GM21360 (cell line): ENCODE measurements around the gene NR4A1.

ENCODE experiments used
- ATAC-seq: cut with Tn5 transposase; IDR thresholded peaks from one replicate; pipeline ENCODE4 v1.9.1; 2021; ENCODE audit warnings: mild to moderate bottlenecking, moderate library complexity; ENCODE audit not compliant: unreplicated experiment

Gene NR4A1

DNA sequence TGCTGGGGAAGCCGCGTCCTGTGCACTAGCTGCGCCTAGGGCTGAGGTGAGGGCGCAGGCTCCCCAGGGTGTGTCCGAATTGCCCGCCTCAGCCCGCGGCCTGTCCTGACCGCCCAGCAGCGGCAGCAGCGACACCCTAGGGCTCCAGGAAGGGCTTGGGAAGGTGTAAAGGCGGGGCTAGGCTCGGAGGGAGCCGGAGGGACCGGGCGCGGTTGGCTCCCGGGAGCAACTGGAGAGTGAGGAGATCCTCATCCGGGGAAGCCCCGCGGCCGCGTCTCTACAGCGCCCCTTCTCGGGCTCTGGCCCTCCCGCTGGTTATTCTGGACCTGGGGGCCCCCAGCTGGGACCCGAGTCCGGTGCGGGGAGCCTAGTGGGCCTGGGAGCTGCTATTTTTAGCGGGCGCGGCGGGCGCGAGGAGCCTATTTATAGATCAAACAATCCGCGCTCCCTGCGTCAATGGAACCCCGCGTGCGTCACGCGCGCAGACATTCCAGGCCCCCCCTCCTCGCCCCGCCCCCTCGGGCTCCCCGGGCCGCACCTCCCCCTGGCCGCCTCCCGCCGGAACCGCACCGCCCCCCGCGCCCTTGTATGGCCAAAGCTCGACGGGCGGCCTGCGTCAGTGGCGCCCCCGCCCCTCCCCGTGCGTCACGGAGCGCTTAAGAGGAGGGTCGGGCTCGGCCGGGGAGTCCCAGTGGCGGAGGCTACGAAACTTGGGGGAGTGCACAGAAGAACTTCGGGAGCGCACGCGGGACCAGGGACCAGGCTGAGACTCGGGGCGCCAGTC lies at the start of gene NR4A1:
NR4A1 (plus strand) TSS at position 685 of the 784 bp plus-strand sequence. CDS start 2,887 bp downstream, outside the sequence.
- peak; percentile 74 for ATAC-seq

DNA sequence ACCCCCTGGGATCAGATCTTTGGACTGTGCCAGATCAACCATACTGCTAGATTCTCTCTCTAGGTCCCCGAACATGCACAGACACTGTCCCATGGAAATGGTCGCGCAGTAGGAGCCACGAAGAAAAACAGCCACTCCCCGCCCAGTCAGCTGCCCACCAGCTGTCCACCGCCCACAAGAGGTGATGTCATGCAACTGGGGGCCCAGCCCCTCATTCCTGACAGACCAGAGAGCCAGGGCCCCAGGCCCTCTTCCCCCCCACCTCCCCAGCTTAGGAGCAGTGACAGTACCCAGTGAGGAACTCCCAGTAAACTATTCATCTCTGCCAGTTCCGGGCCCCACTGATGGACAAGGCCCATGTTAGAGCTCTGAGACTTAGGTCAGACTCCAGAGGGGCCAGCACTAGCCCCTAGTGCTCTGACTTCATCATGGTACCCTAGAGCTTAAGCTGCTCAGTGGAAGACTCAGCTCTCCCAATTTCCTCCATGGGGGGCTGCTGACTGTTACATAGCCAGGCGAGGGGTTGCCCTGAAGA lies 48.2 kb upstream of the NR4A1 start:
- ATAC-seq = no peak

DNA sequence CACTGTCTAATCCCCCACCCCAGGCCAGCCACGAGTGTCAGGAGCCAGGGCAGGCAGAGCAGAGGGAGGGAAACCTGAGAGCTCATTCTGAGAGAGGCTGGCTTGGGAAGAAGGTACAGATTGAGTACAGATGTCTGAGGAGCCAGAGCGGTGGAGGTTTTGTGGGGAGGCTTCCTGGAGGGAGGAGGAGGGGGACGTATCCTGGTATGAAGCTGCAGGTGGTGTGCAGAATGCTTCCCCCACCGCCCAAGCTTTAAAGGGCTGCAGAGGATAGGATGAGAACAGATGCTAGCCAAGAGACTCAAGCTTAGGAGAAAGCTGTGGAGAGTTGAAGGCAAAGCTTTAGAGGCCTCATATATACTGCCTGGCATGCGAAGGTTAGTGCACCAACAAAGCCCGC lies 47.7 kb upstream of the NR4A1 start:
- ATAC-seq = no peak

DNA sequence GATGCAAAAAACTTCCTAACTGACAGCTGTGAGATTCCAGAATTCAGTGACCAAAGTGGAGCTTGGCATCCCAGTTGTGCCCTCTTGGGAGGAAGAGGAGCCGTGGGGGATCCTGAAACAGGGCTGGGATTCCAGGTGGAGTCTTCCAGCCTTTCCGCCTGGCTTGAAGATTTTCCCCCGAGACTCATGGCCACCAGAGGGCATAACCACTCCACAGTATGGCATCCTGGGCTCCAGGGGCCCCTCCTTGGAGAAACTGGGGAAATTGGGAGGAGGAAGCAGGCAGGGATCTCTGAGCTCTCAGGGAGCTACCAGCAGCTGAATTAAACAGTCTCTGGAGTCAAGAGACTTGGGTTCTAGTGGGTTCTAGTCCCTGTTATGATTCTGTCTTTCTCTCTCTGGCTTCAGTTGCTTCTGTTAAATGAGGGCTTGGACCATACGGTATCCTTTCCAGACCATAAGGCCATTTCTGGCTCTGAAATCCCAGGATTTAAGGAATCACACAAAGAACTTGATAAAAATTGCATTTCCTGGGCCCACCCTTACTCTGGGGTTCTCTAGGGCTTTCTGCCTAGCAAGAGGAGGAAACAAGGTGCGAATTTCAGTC lies 47.1 kb upstream of the NR4A1 start:
- ATAC-seq = no peak

DNA sequence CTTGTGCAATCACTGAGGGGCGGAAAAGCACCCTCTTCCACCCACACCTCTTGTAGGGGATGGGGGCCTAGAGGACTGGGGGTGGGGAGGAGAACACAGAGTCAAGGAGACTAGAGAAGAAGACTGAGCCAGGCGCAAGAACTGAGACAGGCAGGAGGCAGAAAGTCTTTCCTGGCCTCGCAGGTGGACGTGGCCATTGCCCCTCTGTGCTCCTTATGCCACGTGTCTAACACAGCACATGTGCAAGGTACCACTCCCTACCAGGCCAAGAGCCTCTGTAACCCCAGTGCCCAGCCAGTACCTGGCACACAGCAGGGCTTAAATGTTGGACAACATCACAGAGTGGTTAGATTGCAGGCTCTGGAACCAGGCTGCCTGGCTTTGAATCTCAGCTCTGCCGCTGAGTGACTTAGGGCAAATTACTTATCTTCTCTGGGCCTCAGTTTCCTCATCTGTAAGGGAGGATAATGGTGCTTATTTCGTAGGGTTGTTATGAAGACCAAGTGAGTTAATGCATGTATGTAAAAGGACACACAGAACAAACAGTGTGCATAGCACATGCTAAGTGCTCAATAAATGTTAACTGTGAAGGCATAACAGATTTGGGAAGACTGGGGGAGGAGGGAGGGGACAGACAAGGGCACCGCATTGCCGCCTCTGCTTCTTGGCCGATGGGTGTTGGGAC lies 45.9 kb upstream of the NR4A1 start:
- no peak for ATAC-seq

DNA sequence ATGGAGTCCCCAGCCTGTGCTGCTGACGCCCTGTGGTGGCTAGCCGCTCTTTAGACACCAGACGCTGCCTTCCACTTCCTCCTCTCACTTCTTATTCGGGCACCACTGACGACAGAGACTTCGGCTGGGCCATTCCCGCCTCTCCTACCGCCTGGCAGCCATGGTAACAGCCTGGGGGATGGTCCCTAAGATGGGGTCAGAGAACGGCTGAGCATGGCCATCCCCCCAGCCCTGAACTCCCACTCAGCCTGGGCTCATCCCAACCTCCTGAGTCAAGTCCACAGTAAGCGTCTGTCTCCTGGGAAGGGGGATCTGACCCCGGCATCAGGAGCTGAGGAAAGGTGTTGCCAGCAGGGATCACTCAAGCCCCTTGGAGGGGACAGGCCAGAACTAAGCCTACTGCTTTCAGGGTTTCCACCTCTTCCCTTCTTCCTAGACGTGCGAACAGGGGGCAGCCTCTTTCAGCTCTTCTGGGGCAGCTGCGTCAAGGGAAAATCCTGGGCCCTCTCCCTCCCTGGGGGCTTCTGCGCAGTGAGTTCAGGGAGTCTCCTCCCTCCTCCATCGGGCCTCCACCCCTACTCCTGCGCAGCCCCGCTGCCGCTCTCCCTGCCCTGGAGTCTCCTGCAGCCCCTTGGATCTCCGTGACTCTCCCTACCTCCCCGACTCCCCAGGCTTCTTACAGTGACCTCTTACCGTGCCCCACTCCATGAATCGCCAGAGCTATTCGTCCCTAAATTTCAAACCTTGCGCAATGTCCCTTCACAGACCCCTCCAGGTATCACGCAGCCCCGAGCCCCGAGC lies 45.1 kb upstream of the NR4A1 start:
- ATAC-seq = peak; percentile 59

DNA sequence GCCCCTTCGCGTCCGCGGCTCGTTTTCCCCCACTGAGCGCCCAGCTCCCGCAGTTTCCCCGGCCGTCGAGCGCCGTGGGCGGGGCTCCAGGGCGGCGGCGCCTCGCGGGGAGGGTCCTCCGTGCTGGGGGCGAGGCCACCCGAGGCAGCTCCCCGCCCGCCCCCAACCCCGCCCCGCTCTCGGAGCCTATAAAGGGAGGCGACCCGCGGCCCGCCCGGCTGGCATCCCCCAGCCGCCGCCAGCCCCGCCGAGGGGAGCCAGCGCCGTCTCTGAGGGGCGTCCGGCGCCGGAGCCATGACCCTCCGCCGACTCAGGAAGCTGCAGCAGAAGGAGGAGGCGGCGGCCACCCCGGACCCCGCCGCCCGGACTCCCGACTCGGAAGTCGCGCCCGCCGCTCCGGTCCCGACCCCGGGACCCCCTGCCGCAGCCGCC lies 44.5 kb upstream of the NR4A1 start, which contains the start of gene TAMALIN:
TAMALIN (plus strand) TSS at position 221 of the 432 bp plus-strand sequence; CDS start at position 295, 74 bp downstream.
- ATAC-seq = no peak

DNA sequence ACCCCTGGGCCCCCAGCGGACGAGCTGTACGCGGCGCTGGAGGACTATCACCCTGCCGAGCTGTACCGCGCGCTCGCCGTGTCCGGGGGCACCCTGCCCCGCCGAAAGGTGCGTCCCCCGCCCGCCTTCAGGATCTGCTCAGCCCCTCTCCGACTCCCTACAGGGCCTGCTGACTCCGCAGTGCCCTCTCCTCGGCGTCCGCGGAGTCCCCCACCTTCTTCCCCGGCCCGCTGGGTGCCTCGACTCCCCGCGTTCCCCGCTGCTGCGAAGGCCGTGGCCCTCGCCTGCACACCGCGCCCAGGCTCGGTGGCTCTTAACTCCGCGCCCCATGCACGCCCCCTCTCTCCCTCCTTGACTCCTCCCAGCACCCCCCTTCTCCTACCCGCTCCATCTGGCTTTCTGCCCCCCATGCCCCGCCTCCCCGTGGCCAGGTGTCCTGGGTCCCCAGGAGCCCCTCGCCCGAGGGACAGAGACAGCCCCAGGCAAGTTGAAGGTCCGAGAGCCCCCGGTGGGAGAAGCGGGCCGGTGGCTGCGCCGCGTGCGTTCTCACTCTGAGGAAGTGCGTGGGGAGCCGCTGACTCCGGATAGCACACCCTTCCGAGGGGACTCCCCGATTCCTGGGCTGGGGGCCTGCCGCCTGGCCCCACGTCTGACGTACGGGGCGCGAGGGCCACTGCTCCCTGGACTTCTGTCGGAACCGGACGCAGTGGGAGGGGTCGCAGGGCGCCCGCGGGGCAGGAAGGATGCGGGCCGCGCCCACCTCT lies 43.9 kb upstream of the NR4A1 start:
- no peak for ATAC-seq

DNA sequence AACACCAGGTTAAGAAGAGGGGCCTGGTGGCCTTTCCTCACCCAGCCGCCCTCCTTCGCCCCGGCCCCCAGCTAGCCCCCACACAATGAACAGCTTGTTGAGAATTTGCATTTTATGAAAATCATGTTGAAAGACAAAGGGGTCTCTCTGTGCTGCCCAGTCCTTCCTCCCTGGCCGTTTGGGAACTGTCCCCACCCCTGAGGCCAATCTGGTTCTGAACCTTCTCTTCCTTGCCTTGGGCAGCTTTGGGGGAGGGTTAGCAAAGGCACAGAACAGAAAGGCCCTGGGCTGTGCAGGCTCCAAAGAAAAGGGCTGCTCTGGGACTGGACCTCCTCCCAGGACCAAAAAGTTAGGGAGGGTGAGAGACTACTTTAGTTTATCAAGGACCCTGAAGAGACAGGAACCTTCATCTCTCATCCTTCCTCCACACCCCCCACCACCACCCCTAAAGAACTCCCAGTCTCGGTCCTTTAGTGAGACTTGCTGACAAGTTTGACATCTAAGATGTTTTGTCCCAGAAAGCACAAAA lies 43.2 kb upstream of the NR4A1 start:
- no peak for ATAC-seq

DNA sequence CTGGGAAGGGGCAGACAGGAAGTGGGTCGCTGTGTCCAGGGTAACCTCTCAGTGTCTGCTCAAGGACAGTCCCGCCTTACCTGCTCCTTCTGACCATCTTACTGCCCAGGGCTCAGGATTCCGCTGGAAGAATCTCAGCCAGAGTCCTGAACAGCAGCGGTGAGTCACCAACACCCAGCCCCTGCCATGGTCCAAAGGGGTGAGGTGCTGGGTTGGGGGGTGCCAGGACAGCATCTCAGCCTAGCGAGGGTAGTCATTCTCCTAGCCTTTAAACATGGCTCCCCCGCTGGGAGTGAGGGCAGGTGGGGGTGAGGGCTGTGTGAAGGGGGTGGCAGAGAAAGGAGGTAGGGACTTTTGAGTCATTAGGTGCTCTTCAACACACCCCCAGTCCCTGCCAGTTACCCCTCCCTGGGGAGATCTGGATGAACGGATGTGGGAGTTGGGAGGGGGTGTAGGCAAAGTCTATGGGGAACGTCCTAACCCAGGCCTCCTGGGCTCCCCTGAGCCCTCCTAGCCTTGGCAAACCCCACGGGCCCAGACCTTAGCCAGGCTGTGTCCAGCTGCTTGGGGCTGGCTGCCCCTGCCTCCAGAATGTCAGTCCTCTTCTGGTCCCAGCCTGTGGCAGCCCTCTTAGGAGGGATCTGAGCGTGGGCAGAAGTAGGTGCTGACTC lies 42.0 kb upstream of the NR4A1 start:
- no peak for ATAC-seq

DNA sequence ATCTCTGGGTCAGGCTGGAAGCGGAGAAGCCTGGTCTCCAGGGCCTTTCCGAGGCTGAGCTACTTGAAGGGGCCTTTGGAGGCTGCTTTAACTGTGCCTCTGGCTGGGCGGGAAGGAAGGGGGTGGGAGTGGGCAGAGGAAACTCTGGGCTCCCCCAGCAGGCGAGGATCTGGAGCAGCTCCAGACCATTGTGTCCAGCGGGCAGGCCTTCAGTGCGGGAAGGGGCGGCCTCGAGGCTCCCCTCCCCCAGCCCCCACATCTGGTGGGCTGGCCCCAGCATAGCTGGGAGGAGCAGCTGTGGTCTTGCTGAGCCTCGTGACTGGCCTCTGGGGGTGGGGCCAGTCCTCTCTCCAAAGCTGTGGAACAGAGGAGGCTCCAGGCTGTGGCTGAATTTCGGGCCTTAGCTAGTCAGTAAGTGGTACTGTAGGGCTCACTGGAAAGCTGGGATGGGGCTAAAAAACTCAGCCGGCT lies 41.1 kb upstream of the NR4A1 start:
- ATAC-seq = no peak

DNA sequence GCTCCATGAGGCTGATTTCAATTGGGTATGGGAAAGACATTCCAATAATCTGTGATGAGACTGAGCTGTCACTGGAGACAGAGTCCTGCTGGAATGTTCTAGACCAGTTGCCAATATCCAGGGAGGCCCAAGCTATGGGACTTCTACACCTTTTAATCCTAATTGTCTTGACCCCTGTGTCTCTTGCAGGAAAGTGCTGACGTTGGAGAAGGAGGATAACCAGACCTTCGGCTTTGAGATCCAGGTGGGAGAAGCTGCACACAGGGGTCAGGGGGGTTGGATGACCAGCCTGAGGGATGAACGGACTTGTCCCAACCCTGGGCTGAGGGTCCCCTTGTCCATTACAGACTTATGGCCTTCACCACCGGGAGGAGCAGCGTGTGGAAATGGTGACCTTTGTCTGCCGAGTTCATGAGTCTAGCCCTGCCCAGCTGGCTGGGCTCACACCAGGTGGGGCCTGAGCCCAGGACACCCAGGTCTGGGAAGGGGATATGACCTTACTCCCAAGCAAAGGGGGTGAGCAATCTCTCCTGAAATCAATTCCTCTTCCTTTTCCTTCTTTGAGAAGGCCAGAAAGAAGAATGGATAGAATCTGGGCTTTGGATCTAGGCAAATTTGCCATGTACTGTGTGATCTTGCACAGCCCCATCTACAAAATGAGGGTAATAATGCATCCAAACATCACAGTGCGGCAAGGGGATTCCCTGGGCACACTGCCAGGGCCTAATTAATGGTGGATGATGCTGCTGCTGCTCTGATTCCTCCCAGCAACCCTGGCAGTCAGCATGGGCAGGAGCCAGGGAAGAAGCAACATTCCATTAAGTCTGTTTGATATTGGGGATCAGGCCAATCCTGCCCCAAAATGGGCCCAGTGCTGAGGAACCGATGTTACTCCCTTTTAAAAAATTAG lies 40.3 kb upstream of the NR4A1 start:
- ATAC-seq = no peak

DNA sequence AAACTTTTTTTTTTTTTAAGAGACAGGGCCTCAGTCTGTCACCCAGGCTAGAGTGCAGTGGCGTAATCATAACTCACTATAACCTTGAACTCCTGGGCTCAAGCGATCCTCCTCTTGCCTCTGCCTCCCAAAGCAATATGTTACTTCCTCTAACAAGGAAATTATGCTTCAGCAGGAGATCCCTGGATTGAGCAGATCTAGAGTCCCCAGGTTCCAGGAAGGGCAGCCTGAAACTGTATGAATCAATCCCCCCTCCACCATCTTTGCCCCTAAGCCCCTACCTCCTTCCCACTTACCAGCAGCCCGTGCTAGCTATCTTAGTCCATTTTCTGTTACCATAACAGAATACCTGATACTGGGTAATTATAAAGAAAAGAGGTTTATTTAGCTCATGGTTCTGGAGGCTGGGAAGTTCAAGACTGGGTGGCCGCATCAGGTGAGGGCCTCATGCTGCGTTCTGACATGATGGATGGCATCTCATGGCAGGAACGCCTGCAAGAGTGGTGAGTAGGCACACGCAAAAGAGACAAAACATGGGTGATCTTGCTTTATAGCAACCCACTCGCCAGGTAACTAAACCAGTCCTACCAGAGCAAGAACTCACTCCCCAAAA lies 39.5 kb upstream of the NR4A1 start:
- no peak for ATAC-seq

DNA sequence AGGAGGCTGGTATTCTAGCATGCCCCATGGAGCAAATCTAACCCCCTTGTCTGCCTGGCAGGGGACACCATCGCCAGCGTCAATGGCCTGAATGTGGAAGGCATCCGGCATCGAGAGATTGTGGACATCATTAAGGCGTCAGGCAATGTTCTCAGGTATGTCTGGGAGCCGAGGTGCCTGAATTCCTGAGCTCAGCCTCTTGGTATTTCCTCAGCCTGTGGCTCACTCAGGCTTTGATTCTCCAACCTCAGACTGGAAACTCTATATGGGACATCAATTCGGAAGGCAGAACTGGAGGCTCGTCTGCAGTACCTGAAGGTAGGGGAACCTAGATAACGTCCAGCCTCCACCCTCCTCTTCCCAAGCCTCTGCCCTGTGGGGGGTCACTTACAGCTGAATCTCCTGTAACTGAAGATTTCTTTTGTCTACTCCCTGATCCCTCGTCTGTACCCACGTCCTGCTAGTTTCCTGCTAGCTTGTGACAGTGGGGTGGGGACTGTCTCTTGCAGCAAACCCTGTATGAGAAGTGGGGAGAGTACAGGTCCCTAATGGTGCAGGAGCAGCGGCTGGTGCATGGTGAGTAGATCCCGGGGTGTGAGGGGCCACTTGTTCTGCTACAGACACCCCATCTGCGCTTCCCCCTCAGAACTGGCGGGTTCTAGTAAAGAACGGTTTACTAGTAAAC lies 37.5 kb upstream of the NR4A1 start:
- ATAC-seq = no peak

DNA sequence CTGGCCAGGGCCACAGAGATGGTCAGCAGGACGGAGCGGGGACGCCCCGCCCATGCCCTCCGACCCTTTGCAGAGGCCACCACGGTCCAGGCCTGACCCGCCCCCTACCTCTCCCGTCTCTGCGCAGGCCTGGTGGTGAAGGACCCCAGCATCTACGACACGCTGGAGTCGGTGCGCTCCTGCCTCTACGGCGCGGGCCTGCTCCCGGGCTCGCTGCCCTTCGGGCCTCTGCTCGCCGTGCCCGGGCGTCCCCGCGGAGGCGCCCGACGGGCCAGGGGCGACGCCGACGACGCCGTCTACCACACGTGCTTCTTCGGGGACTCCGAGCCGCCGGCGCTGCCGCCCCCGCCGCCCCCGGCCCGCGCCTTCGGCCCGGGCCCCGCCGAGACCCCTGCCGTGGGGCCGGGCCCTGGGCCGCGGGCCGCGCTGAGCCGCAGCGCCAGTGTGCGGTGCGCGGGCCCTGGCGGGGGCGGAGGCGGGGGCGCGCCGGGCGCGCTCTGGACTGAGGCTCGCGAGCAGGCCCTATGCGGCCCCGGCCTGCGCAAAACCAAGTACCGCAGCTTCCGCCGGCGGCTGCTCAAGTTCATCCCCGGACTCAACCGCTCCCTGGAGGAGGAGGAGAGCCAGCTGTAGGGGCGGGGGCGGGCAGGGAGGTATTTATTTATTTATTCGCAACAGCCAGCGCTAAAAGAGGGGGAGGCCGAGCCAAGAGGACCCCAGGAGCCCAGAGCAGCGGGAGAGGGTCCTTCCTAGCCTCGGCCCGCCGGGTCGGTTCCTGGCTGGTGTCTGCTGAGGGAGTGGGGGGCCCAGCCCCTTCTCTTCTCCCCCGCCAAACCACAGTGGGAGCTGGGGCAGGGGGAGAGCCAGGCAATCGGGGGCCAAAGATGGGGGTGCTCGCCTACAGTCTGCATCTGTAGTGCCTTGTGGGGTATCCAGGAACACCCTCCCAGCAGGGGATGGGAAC lies 36.4 kb upstream of the NR4A1 start:
- no peak for ATAC-seq

DNA sequence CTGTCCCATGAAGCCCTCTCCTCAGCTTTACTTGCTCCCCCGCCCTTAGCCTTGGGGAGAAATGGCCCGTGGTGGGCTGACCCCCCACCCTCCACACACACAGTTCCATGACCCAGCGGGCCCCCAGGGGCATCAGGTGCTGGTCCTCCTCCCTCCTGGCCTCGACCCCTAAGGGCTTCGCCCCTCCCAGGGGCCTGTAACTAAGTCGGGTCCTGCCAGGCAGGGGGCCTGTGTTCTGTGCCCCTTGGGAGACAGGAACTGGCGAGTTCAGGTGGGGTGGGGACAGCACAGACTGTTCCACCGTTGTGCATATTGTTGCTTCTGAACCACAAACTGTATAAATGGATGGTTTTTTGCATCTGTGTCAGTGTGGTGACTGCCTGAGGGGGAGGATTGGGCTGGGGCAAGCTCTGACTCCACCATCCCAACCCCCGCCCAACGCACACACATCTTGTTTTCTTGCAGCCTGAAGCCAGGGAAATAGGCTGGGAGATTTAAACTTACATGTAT lies 35.7 kb upstream of the NR4A1 start:
- no peak for ATAC-seq
